ENCODE results near the gene TMA16. TPM values are rescaled to one million over a fixed set of nuclear protein-coding genes. Genes with fewer than 3 reads are reported as not detected.

TMA16 gene
- polyA plus RNA-seq, 4 donors = 3.8 to 25.3 (median 10.8) TPM

- FAIRE-seq (no peak), DNase-seq (no peak)
- peaks cover 0 to 3% (median 0%) of the 10 kb centered on the region in 3 donors for H3K36me3 ChIP-seq (ENCODE audit: control insufficient read depth in 3 of 3, insufficient read depth in 2 of 3, low read depth in 1 of 3, low read length in 3 of 3)
- no peaks in the 10 kb centered on the region for H3K27me3 ChIP-seq (ENCODE audit: control insufficient read depth in 3 of 3, insufficient read depth in 3 of 3, low read length in 3 of 3)
- no peaks in the 10 kb centered on the region for H3K9me3 ChIP-seq (ENCODE audit: control insufficient read depth in 2 of 2, insufficient read depth in 1 of 2, low read depth in 1 of 2, low read length in 1 of 2)
- H3K4me1 ChIP-seq (ENCODE audit: control insufficient read depth in 3 of 3, insufficient read depth in 2 of 3, low read depth in 1 of 3, low read length in 2 of 3) = no peaks in the 10 kb centered on the region
- no peak overlapping the region for H3K27ac ChIP-seq (ENCODE audit: low read depth in 1 of 3, low read length in 2 of 3)
- H3K4me3 ChIP-seq (ENCODE audit: low read depth in 1 of 3, low read length in 3 of 3) = no peak overlapping the region
- 87 to 92% (median 89%) methylated on average over 3 of the region's 3 CpGs for whole genome bisulfite sequencing, 3 donors
Measured at GRCh38 chr4:163542275-163542674, 47.8 kb downstream of the TMA16 start.

DNA sequence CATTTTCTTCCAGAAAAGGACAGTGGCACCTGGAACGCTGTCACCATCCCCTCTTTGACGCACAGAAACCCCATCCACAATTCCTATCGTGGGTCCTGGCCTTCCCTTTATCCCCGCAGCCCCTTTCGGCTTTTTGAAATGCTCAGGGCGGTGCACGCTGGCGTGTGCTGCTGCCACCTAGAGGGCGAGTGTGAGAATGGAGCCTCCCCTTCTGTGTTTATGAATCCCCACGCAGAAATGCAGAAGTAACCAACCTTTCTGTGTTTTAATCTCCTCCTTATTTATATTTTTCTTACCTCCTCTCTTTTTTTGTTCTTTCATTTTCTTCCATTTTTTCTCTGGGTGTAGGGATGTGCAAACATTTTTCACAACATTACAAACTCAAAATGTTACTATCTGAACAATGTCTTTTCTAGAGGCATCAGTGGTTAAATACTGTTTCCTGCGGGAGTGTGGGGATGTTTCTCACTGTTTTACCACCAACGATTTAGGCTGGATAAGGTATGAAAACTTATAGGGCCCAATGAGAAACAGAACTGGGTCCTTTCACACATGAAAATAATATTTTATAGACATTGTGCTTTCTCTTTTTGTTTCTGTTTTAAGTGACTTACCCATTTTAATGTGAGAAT, 50.0 kb downstream of the TMA16 start:
- H3K9me3 ChIP-seq (ENCODE audit: control insufficient read depth in 2 of 2, insufficient read depth in 1 of 2, low read depth in 1 of 2, low read length in 1 of 2) = no peaks in the 10 kb centered on the region
- 5% methylated on average over 12 of the region's 12 CpGs for WGBS, 3 donors
- FAIRE-seq (no peak), DNase-seq (peak; percentile 44 to 60)
- no peaks in the 10 kb centered on the region for H3K27me3 ChIP-seq (ENCODE audit: control insufficient read depth in 3 of 3, insufficient read depth in 3 of 3, low read length in 3 of 3)
- H3K4me1 ChIP-seq (ENCODE audit: control insufficient read depth in 3 of 3, insufficient read depth in 2 of 3, low read depth in 1 of 3, low read length in 2 of 3) = no peaks in the 10 kb centered on the region
- H3K4me3 ChIP-seq (ENCODE audit: low read depth in 1 of 3, low read length in 3 of 3) = peak overlapping the region in 2 of 3 donors; percentile 20 to 32
- peaks cover 0 to 3% (median 0%) of the 10 kb centered on the region in 3 donors for H3K36me3 ChIP-seq (ENCODE audit: control insufficient read depth in 3 of 3, insufficient read depth in 2 of 3, low read depth in 1 of 3, low read length in 3 of 3)
- H3K27ac ChIP-seq (ENCODE audit: low read depth in 1 of 3, low read length in 2 of 3) = no peak overlapping the region

- DNase-seq = peak; percentile 58 to 61
- Histone ChIP-seq H3K27ac (ENCODE audit: low read depth in 1 of 3, low read length in 2 of 3) (no peak overlapping the region), H3K4me3 (ENCODE audit: low read depth in 1 of 3, low read length in 3 of 3) (no peak overlapping the region), H3K36me3 (ENCODE audit: control insufficient read depth in 3 of 3, insufficient read depth in 2 of 3, low read depth in 1 of 3, low read length in 3 of 3) (no peaks in the 10 kb centered on the region), H3K9me3 (ENCODE audit: control insufficient read depth in 2 of 2, insufficient read depth in 1 of 2, low read depth in 1 of 2, low read length in 1 of 2) (no peaks in the 10 kb centered on the region), H3K27me3 (ENCODE audit: control insufficient read depth in 3 of 3, insufficient read depth in 3 of 3, low read length in 3 of 3) (no peaks in the 10 kb centered on the region), H3K4me1 (ENCODE audit: control insufficient read depth in 3 of 3, insufficient read depth in 2 of 3, low read depth in 1 of 3, low read length in 2 of 3) (peaks cover 0 to 2% (median 0%) of the 10 kb centered on the region in 3 donors)
- 45 to 49% (median 48%) methylated on average over 10 of the region's 10 CpGs for WGBS, 3 donors
- FAIRE-seq = no peak
Measured at GRCh38 chr4:163548481-163549243, 54.2 kb downstream of the TMA16 start.

- H3K27me3 ChIP-seq (ENCODE audit: control insufficient read depth in 3 of 3, insufficient read depth in 3 of 3, low read length in 3 of 3) = no peaks in the 10 kb centered on the region
- H3K27ac ChIP-seq (ENCODE audit: low read depth in 1 of 3, low read length in 2 of 3) = no peak overlapping the region
- peaks cover 0 to 2% (median 0%) of the 10 kb centered on the region in 3 donors for H3K4me1 ChIP-seq (ENCODE audit: control insufficient read depth in 3 of 3, insufficient read depth in 2 of 3, low read depth in 1 of 3, low read length in 2 of 3)
- H3K9me3 ChIP-seq (ENCODE audit: control insufficient read depth in 2 of 2, insufficient read depth in 1 of 2, low read depth in 1 of 2, low read length in 1 of 2) = no peaks in the 10 kb centered on the region
- no peak overlapping the region for H3K4me3 ChIP-seq (ENCODE audit: low read depth in 1 of 3, low read length in 3 of 3)
- DNase-seq (no peak), FAIRE-seq (no peak)
- WGBS, 3 donors = 26 to 61% (median 41%) methylated on average over 6 of the region's 6 CpGs
- no peaks in the 10 kb centered on the region for H3K36me3 ChIP-seq (ENCODE audit: control insufficient read depth in 3 of 3, insufficient read depth in 2 of 3, low read depth in 1 of 3, low read length in 3 of 3)
Measured at GRCh38 chr4:163550869-163551267, 56.4 kb downstream of the TMA16 start.

DNA sequence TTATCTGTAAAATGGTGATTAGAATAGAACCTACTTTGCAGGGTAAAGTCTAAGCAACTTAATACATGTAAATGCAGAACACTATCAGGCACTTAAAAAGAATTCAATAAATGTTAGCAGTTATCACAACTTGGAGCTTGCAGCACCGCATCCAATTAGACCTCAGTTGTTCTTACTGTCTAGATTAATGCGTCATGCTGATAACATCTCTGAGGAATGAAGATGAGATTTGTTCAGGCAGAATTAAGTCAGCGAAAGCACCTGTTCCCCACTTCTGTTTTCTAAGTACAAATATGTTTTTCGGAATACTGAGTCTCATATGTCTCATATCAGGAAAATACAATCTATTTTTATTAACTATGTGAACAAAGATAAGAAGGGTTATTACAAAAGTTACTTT, 58.7 kb downstream of the TMA16 start:
- DNase-seq = no peak

DNA sequence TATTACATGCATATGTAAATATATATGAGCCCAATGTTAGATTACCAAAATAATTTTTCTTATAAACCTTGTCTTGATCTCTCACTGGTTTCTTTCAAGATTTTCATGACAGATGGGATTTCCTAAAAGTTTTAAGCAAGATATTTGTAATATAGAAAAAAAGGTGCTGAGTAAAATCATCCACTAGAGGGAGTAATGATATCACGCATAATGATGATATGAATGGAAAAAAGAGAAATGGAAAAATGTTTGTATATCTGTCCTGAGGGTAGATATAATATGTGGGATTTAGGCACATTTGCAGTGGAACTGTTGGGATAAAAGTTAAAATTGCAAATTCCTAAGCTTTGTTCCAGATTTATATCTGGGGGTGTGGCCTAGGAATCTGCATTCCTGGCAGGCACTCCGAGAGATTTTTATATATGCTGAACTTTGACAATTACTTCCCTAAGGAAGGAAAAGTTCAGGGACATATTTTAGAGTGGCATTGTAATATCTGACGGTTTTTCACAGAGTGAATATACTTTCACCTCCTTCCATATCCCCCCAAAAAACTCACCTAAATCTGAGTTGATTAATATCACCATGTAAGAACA, 60.5 kb downstream of the TMA16 start:
- WGBS, 3 donors = 18 to 29% (median 24%) methylated on average over 3 of the region's 3 CpGs
- Histone ChIP-seq H3K9me3 (ENCODE audit: control insufficient read depth in 2 of 2, insufficient read depth in 1 of 2, low read depth in 1 of 2, low read length in 1 of 2) (no peaks in the 10 kb centered on the region), H3K4me3 (ENCODE audit: low read depth in 1 of 3, low read length in 3 of 3) (no peak overlapping the region), H3K27me3 (ENCODE audit: control insufficient read depth in 3 of 3, insufficient read depth in 3 of 3, low read length in 3 of 3) (no peaks in the 10 kb centered on the region), H3K27ac (ENCODE audit: low read depth in 1 of 3, low read length in 2 of 3) (no peak overlapping the region), H3K4me1 (ENCODE audit: control insufficient read depth in 3 of 3, insufficient read depth in 2 of 3, low read depth in 1 of 3, low read length in 2 of 3) (peaks cover 0 to 2% (median 0%) of the 10 kb centered on the region in 3 donors), H3K36me3 (ENCODE audit: control insufficient read depth in 3 of 3, insufficient read depth in 2 of 3, low read depth in 1 of 3, low read length in 3 of 3) (no peaks in the 10 kb centered on the region)
- peak in 1 of 2 donors; percentile 18 for DNase-seq
- peak; percentile 61 for FAIRE-seq

More for the DNA sequence above, 58.7 kb downstream of the TMA16 start:
- WGBS, 3 donors = 25 to 69% (median 44%) methylated on average over 4 of the region's 4 CpGs
- Histone ChIP-seq H3K4me1 (ENCODE audit: control insufficient read depth in 3 of 3, insufficient read depth in 2 of 3, low read depth in 1 of 3, low read length in 2 of 3) (peaks cover 0 to 2% (median 0%) of the 10 kb centered on the region in 3 donors), H3K9me3 (ENCODE audit: control insufficient read depth in 2 of 2, insufficient read depth in 1 of 2, low read depth in 1 of 2, low read length in 1 of 2) (no peaks in the 10 kb centered on the region), H3K27ac (ENCODE audit: low read depth in 1 of 3, low read length in 2 of 3) (no peak overlapping the region), H3K36me3 (ENCODE audit: control insufficient read depth in 3 of 3, insufficient read depth in 2 of 3, low read depth in 1 of 3, low read length in 3 of 3) (no peaks in the 10 kb centered on the region), H3K27me3 (ENCODE audit: control insufficient read depth in 3 of 3, insufficient read depth in 3 of 3, low read length in 3 of 3) (no peaks in the 10 kb centered on the region), H3K4me3 (ENCODE audit: low read depth in 1 of 3, low read length in 3 of 3) (no peak overlapping the region)
- no peak for FAIRE-seq

GRCh38 chr4:163556177-163556576, 61.7 kb downstream of the TMA16 start:
- 32 to 38% (median 35%) methylated on average over 2 of the region's 2 CpGs for WGBS, 3 donors
- no peak overlapping the region for H3K4me3 ChIP-seq (ENCODE audit: low read depth in 1 of 3, low read length in 3 of 3)
- H3K36me3 ChIP-seq (ENCODE audit: control insufficient read depth in 3 of 3, insufficient read depth in 2 of 3, low read depth in 1 of 3, low read length in 3 of 3) = no peaks in the 10 kb centered on the region
- FAIRE-seq (no peak), DNase-seq (no peak)
- H3K9me3 ChIP-seq (ENCODE audit: control insufficient read depth in 2 of 2, insufficient read depth in 1 of 2, low read depth in 1 of 2, low read length in 1 of 2) = no peaks in the 10 kb centered on the region
- H3K27ac ChIP-seq (ENCODE audit: low read depth in 1 of 3, low read length in 2 of 3) = no peak overlapping the region
- H3K4me1 ChIP-seq (ENCODE audit: control insufficient read depth in 3 of 3, insufficient read depth in 2 of 3, low read depth in 1 of 3, low read length in 2 of 3) = no peaks in the 10 kb centered on the region
- no peaks in the 10 kb centered on the region for H3K27me3 ChIP-seq (ENCODE audit: control insufficient read depth in 3 of 3, insufficient read depth in 3 of 3, low read length in 3 of 3)

GRCh38 chr4:163556650-163557391, 62.3 kb downstream of the TMA16 start:
- Histone ChIP-seq H3K36me3 (ENCODE audit: control insufficient read depth in 3 of 3, insufficient read depth in 2 of 3, low read depth in 1 of 3, low read length in 3 of 3) (no peaks in the 10 kb centered on the region), H3K4me3 (ENCODE audit: low read depth in 1 of 3, low read length in 3 of 3) (no peak overlapping the region), H3K4me1 (ENCODE audit: control insufficient read depth in 3 of 3, insufficient read depth in 2 of 3, low read depth in 1 of 3, low read length in 2 of 3) (no peaks in the 10 kb centered on the region), H3K9me3 (ENCODE audit: control insufficient read depth in 2 of 2, insufficient read depth in 1 of 2, low read depth in 1 of 2, low read length in 1 of 2) (no peaks in the 10 kb centered on the region), H3K27me3 (ENCODE audit: control insufficient read depth in 3 of 3, insufficient read depth in 3 of 3, low read length in 3 of 3) (no peaks in the 10 kb centered on the region), H3K27ac (ENCODE audit: low read depth in 1 of 3, low read length in 2 of 3) (no peak overlapping the region)
- FAIRE-seq = no peak
- WGBS, 3 donors = 62 to 69% (median 65%) methylated on average over 5 of the region's 5 CpGs
- no peak for DNase-seq

Measured in small intestine (tissue), 7 donors.